ENCODE measurements around the gene PWWP2A. TPM values are rescaled to one million over a fixed set of nuclear protein-coding genes. Genes with fewer than 3 reads are reported as not detected.

Gene PWWP2A
- total and polyA plus RNA-seq, 10 of the 15 experiments (the other 5 are each of a cell fraction or from before 2014, with no cell fraction given): 5.7 to 26.1 (median 17.7) TPM

DNA sequence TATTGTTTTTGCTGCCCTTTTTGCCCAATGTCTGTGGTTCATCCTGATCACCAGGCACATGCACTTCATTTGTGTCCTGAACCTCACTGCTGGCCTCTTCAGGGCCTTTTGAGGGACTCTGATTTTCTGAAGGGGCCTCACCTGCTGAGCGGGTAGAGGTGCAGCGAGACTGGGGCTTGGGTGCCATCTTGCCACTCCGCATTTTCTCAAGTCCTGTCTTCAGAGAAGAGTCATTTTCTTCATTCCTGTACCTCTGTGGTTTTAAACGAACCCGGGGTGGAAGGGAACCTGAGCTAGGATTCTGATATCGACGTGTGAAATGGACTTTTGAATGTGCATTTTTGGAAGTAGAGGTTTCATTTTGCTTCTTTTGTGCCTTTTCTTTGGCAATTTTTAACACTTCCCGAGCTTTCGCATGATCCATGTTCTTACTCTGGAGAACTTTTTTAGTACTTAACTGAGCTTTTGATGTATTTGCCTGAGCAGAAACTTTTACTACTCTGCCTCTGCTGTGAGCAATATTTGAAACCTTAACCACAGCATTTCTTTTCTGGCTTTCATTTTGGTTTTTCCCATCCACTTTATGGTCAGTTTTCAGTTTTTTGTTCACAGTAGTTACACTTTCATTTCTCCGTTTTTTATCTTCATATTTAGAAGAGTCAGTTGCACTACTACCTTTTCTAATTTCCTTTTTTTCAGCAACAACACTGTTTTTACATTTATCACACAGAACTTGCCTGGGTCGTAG lies 26.1 kb downstream of the PWWP2A start (continued):
- TF ChIP-seq, protein P1, sequence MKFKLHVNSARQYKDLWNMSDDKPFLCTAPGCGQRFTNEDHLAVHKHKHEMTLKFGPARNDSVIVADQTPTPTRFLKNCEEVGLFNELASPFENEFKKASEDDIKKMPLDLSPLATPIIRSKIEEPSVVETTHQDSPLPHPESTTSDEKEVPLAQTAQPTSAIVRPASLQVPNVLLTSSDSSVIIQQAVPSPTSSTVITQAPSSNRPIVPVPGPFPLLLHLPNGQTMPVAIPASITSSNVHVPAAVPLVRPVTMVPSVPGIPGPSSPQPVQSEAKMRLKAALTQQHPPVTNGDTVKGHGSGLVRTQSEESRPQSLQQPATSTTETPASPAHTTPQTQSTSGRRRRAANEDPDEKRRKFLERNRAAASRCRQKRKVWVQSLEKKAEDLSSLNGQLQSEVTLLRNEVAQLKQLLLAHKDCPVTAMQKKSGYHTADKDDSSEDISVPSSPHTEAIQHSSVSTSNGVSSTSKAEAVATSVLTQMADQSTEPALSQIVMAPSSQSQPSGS (IDR thresholded peaks at IDR 0.05; ENCODE audit: low read length): peak; percentile 63
- TF ChIP-seq NKRF (conservative IDR thresholded peaks at IDR 0.05) (no peak), RELB (IDR thresholded peaks at IDR 0.05; ENCODE audit: low read depth) (peak; percentile 70), ETV6 (conservative IDR thresholded peaks at IDR 0.05 in 1 of 2, IDR thresholded peaks at IDR 0.05 in 1 of 2; ENCODE audit: borderline replicate concordance in 1 of 2, low read depth in 1 of 2) (no peak), ZZZ3 (IDR thresholded peaks at IDR 0.05; ENCODE audit: control insufficient read depth, insufficient read length, low read depth) (no peak)

Measured in GM12878 (cell line).